GM12878 (cell line): ENCODE results near the gene MPIG6B. TPM values are rescaled to one million over a fixed set of nuclear protein-coding genes. Genes with fewer than 3 reads are reported as not detected.
A peak's percentile ranks its signal among the peaks of the same experiment; 100 is the strongest.

Source experiments
- BACH1 ChIP-seq: fragments of 450-650 bp; IDR thresholded peaks from 2 replicates; pipeline ENCODE4 v1.6.1; 2017; ENCODE audit warnings: mild to moderate bottlenecking, borderline replicate concordance
- BHLHE40 ChIP-seq, 2 experiments: fragments of 450-650 bp in 1 of 2; IDR thresholded peaks; 2 replicates each; pipeline ENCODE4 v1.6.1; 2011 to 2017; ENCODE audit warnings: low read depth in 2 of 2, borderline replicate concordance in 1 of 2, improper control_type of control experiment in 1 of 2, low read length in 1 of 2, mild to moderate bottlenecking in 1 of 2
- CBX5 ChIP-seq: sonication (generic); IDR thresholded peaks from 2 replicates; pipeline ENCODE4 v1.6.1; 2016; ENCODE audit warnings: low read depth, moderate library complexity, mild to moderate bottlenecking, inconsistent platforms
- EP300 ChIP-seq, 2 experiments: fragments of 150-350 bp in 1 of 2; IDR thresholded peaks; 2 replicates each; pipeline ENCODE4 v1.6.1; 2011 to 2012; ENCODE audit warnings: low read depth in 2 of 2, low read length in 2 of 2, borderline replicate concordance in 1 of 2, improper control_type of control experiment in 1 of 2, inconsistent platforms in 1 of 2; ENCODE audit not compliant: control insufficient read depth in 1 of 2
- EZH2 ChIP-seq: IDR thresholded peaks from 2 replicates; pipeline ENCODE4 v1.6.1; 2012; ENCODE audit warnings: low read depth, mild to moderate bottlenecking, control low read depth, inconsistent platforms, low read length, borderline replicate concordance; ENCODE audit not compliant: control insufficient read depth
- FOXM1 ChIP-seq: IDR thresholded peaks from 2 replicates; pipeline ENCODE4 v1.6.1; 2012; ENCODE audit warnings: low read depth, mild to moderate bottlenecking, inconsistent platforms, low read length, moderate library complexity
- HDGF ChIP-seq: fragments of 450-650 bp; IDR thresholded peaks from 2 replicates; pipeline ENCODE4 v1.6.1; 2016; ENCODE audit warnings: antibody characterized with exemption
- IKZF1 ChIP-seq: fragments of 450-650 bp; conservative IDR thresholded peaks from 2 replicates; pipeline ENCODE4 v1.6.1; 2017; ENCODE audit warnings: antibody characterized with exemption, mild to moderate bottlenecking
- KLF5 ChIP-seq: fragments of 450-650 bp; IDR thresholded peaks from 2 replicates; pipeline ENCODE4 v1.6.1; 2014; ENCODE audit warnings: mild to moderate bottlenecking; ENCODE audit not compliant: partially characterized antibody
- MTA2 ChIP-seq: fragments of 450-650 bp; IDR thresholded peaks from 2 replicates; pipeline ENCODE4 v1.6.1; 2016; ENCODE audit warnings: low read depth, mild to moderate bottlenecking, moderate library complexity
- NBN ChIP-seq: fragments of 450-650 bp; IDR thresholded peaks from 2 replicates; pipeline ENCODE4 v1.6.1; 2016
- POLR2A ChIP-seq: IDR thresholded peaks from 2 replicates; pipeline ENCODE4 v1.6.1; 2011; ENCODE audit warnings: low read depth, mild to moderate bottlenecking, low read length
- POLR2AphosphoS5 ChIP-seq: IDR thresholded peaks from 2 replicates; pipeline ENCODE4 v1.6.1; 2011; ENCODE audit warnings: mild to moderate bottlenecking, low read length, inconsistent platforms
- RAD51 ChIP-seq: fragments of 450-650 bp; IDR thresholded peaks from 2 replicates; pipeline ENCODE4 v1.6.1; 2016; ENCODE audit warnings: moderate library complexity, mild to moderate bottlenecking, inconsistent platforms
- RB1 ChIP-seq: fragments of 450-650 bp; formaldehyde crosslinking; IDR thresholded peaks from 2 replicates; pipeline ENCODE4 v1.6.1; 2017; ENCODE audit warnings: mild to moderate bottlenecking, borderline replicate concordance
- SMC3 ChIP-seq: IDR thresholded peaks from 2 replicates; pipeline ENCODE4 v1.6.1; 2011; ENCODE audit warnings: low read length, improper control_type of control experiment, borderline replicate concordance
- TCF7 ChIP-seq: IDR thresholded peaks from 2 replicates; pipeline ENCODE4 v1.6.1; 2014; ENCODE audit warnings: antibody characterized with exemption, borderline replicate concordance
- YBX1 ChIP-seq: fragments of 450-650 bp; IDR thresholded peaks from 2 replicates; pipeline ENCODE4 v1.6.1; 2016; ENCODE audit warnings: antibody characterized with exemption
- YY1 ChIP-seq: IDR thresholded peaks from 2 replicates; pipeline ENCODE4 v1.6.1; 2011; ENCODE audit warnings: low read depth, mild to moderate bottlenecking, low read length
- polyA plus RNA-seq, 11 experiments: library from polyadenylated mRNA; depleted of rRNA in 4 of 11; unstranded in 6 of 11; stranded (reverse) in 5 of 11; fragments of >200 nt; fragmentation: Nextera tagmentation in 4 of 11; fragmentation: Illumina TruSeq in 1 of 11; extraction: Ambion mirVana in 4 of 11; extraction: Trizol in 1 of 11; gene quantifications; 1 replicate in 1 of 11; 2 replicates in 10 of 11; pipeline versions ENCODE4 v1.2.1 to v1.2.3, GENCODE V29; 2011 to 2016; ENCODE audit warnings: inconsistent platforms in 2 of 11, missing spikeins in 2 of 11, low read depth in 1 of 11
- total RNA-seq, 4 experiments: library from RNA; depleted of rRNA in 3 of 4; stranded (reverse); fragments of >200 nt in 3 of 4; fragmentation: Illumina TruSeq in 1 of 4; extraction: Trizol in 1 of 4; gene quantifications; 2 replicates each; pipeline versions ENCODE4 v1.2.1 to v1.2.3, GENCODE V29; 2013 to 2021
- TF ChIP-seq, protein P1 (sequence below): fragments of 450-650 bp; IDR thresholded peaks from 2 replicates; pipeline ENCODE4 v1.6.1; 2018; ENCODE audit warnings: mild to moderate bottlenecking, low read depth, moderate library complexity; ENCODE audit not compliant: partially characterized antibody
- TF ChIP-seq, protein P2 (sequence below): IDR thresholded peaks from 2 replicates; pipeline ENCODE4 v1.6.1; 2011; ENCODE audit warnings: mild to moderate bottlenecking, low read depth, low read length, moderate library complexity; ENCODE audit not compliant: insufficient replicate concordance
- TF ChIP-seq, protein P3 (sequence below): IDR thresholded peaks from 2 replicates; pipeline ENCODE4 v1.6.1; 2011; ENCODE audit warnings: low read depth, low read length, improper control_type of control experiment, borderline replicate concordance
- TF ChIP-seq, protein P4 (sequence below): IDR thresholded peaks from 2 replicates; pipeline ENCODE4 v1.6.1; 2011; ENCODE audit warnings: borderline replicate concordance, low read depth, mild to moderate bottlenecking, moderate library complexity, mixed read lengths, low read length; ENCODE audit not compliant: insufficient read depth; ENCODE audit errors: extremely low read length

MPIG6B gene
- total and polyA plus RNA-seq, 10 of the 15 experiments (the other 5 are each of a cell fraction or from before 2014, with no cell fraction given): not detected

DNA sequence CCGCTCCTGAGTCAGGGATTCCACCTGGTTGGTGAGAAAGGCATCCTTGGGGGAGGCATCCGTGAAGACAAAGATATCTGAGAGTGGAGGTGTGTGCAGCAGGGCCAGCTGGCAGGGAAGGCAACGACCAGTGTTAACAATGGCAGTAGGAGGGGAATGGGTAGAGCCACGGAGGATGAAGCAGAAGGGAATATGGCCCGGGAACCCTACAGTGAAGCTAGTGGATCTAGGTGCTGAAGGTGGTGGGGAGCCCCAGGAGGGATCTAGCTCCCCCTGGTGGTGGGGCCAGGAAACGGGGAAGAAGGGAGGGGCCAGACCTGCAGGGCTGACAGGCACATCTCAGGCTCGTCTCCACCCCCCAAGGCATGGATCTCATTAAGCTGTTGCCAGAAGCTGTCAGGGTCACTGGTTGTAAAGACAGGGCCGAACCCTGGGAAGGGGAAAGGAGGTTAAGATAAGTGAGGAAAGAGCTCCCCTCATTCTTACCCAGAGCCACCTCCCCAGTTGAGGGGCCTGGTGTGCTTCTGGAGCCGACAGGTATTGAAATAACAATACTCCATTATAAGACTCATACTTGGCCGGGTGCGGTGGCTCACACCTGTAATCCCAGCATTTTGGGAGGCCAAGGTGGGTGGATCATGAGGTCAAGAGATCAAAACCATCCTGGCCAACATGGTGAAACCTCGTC is 46.7 kb downstream of the MPIG6B start (continued):
- no peak for TF ChIP-seq KLF5
- TF ChIP-seq POLR2A: no peak
- peak; percentile 96 for TF ChIP-seq SMC3
- peak; percentile 78; the same call in 1 of the 2 replicates for TF ChIP-seq FOXM1
- TF ChIP-seq HDGF: peak; percentile 72; the same call in 1 of the 2 replicates
- TF ChIP-seq CBX5: no peak
- 0 out of 2 replicates have a peak, but pooled peaks have one; percentile 21 for TF ChIP-seq IKZF1
- TF ChIP-seq, protein P1, sequence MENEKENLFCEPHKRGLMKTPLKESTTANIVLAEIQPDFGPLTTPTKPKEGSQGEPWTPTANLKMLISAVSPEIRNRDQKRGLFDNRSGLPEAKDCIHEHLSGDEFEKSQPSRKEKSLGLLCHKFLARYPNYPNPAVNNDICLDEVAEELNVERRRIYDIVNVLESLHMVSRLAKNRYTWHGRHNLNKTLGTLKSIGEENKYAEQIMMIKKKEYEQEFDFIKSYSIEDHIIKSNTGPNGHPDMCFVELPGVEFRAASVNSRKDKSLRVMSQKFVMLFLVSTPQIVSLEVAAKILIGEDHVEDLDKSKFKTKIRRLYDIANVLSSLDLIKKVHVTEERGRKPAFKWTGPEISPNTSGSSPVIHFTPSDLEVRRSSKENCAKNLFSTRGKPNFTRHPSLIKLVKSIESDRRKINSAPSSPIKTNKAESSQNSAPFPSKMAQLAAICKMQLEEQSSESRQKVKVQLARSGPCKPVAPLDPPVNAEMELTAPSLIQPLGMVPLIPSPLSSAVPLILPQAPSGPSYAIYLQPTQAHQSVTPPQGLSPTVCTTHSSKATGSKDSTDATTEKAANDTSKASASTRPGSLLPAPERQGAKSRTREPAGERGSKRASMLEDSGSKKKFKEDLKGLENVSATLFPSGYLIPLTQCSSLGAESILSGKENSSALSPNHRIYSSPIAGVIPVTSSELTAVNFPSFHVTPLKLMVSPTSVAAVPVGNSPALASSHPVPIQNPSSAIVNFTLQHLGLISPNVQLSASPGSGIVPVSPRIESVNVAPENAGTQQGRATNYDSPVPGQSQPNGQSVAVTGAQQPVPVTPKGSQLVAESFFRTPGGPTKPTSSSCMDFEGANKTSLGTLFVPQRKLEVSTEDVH: no peak
- 0 out of 2 replicates have a peak, but pooled peaks have one; percentile 10 for TF ChIP-seq MTA2
- no peak for TF ChIP-seq EP300 (IDR thresholded peaks at IDR 0.05; ENCODE audit: borderline replicate concordance in 1 of 2, control insufficient read depth in 1 of 2, low read depth in 2 of 2, low read length in 2 of 2)
- no peak for TF ChIP-seq RAD51
- TF ChIP-seq, protein P2, sequence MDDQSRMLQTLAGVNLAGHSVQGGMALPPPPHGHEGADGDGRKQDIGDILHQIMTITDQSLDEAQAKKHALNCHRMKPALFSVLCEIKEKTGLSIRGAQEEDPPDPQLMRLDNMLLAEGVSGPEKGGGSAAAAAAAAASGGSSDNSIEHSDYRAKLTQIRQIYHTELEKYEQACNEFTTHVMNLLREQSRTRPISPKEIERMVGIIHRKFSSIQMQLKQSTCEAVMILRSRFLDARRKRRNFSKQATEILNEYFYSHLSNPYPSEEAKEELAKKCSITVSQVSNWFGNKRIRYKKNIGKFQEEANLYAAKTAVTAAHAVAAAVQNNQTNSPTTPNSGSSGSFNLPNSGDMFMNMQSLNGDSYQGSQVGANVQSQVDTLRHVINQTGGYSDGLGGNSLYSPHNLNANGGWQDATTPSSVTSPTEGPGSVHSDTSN: peak; percentile 68
- no peak for TF ChIP-seq YBX1
- peak; percentile 70; the same call in 1 of the 2 replicates for TF ChIP-seq RB1
- TF ChIP-seq POLR2AphosphoS5: no peak
- TF ChIP-seq, protein P3, sequence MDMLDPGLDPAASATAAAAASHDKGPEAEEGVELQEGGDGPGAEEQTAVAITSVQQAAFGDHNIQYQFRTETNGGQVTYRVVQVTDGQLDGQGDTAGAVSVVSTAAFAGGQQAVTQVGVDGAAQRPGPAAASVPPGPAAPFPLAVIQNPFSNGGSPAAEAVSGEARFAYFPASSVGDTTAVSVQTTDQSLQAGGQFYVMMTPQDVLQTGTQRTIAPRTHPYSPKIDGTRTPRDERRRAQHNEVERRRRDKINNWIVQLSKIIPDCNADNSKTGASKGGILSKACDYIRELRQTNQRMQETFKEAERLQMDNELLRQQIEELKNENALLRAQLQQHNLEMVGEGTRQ: no peak
- TF ChIP-seq NBN: peak; percentile 60
- no peak for TF ChIP-seq BACH1
- TF ChIP-seq, protein P4, sequence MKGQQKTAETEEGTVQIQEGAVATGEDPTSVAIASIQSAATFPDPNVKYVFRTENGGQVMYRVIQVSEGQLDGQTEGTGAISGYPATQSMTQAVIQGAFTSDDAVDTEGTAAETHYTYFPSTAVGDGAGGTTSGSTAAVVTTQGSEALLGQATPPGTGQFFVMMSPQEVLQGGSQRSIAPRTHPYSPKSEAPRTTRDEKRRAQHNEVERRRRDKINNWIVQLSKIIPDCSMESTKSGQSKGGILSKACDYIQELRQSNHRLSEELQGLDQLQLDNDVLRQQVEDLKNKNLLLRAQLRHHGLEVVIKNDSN: no peak
- TF ChIP-seq TCF7: no peak
- no peak for TF ChIP-seq EZH2
- peak; percentile 67; the same call in 1 of the 2 replicates for TF ChIP-seq YY1
- TF ChIP-seq BHLHE40 (IDR thresholded peaks at IDR 0.05; ENCODE audit: borderline replicate concordance in 1 of 2, low read depth in 2 of 2, low read length in 1 of 2): 0 out of 4 replicates have a peak, but pooled peaks of 1 of the 2 experiments have one; percentile 12
